ENCODE measurements around the gene HOXB1.
"Not testable (repeated sequence)": the region's sequence is repeated elsewhere in the genome, so short reads cannot be mapped to it uniquely, and the experiment has no call there.

The HOXB1 gene

DNA sequence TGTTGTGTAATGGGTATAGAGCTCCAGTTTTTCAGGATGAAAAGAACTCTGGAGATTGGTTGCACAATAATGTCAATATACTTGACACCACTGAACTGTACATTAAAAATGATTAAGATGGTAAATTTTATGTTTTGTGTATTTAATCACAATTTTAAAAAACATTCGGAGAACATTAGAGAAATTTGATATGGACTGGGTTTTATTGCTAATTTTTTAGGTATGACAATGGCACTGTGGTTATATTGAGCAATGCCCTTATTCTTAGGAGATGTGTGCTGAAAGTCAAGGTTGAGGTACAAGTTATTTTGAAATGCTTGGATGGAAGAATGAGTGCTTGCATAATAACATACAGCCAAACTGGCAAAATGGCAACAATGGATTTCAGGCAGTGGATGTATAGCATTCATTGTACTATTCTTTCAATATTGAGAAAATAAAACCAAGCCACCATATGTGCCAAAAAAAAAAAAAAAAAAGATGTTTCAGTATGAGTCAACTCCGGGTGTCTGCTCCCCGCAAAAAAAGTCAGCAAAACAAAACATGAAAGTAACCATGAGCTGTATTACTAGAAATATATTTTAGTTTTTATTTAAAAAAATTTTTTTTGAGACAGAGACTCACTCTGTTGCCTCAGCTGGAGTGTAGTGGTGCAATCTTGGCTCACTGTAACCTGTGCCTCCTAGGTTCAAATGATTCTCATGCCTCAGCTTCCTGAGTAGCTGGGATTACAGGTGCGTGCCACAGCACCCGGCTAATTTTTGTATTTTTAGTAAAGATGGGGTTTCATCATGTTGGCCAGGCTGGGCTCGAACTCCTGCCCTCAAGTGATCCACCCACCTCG lies 19.8 kb downstream of the HOXB1 start:
- H3K4me3 Mint-ChIP-seq: no peak overlapping the region
- no peaks in the 10 kb centered on the region for H3K9me3 Mint-ChIP-seq
- H3K27me3 Mint-ChIP-seq: peaks cover 10% of the 10 kb centered on the region
- peaks cover 48% of the 10 kb centered on the region for H3K4me1 Mint-ChIP-seq (ENCODE audit: low read depth)
- H3K36me3 Mint-ChIP-seq (ENCODE audit: low read depth): no peaks in the 10 kb centered on the region
- peak overlapping the region; percentile 23 for H3K27ac Mint-ChIP-seq

DNA sequence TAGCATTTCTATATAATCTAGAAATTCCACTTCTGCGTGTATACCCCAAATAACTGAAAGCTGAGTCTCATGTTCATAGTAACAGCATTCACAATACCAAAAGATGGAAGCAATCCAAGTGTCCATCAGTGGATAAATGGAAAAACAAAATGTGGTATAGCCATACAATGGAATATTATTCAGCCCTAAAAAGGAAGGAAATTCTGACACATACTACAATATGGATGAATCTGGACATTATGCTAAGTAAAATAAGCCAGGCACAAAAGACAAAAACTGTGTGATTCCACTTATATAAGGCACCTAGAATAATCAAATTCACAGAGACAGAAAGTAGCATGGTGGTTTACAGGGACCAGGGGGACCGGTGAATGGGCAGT lies 20.4 kb downstream of the HOXB1 start:
- peaks cover 10% of the 10 kb centered on the region for H3K27me3 Mint-ChIP-seq
- no peak overlapping the region for H3K4me3 Mint-ChIP-seq
- H3K36me3 Mint-ChIP-seq (ENCODE audit: low read depth): no peaks in the 10 kb centered on the region
- H3K27ac Mint-ChIP-seq: no peak overlapping the region
- H3K4me1 Mint-ChIP-seq (ENCODE audit: low read depth): peaks cover 54% of the 10 kb centered on the region
- H3K9me3 Mint-ChIP-seq: no peaks in the 10 kb centered on the region

DNA sequence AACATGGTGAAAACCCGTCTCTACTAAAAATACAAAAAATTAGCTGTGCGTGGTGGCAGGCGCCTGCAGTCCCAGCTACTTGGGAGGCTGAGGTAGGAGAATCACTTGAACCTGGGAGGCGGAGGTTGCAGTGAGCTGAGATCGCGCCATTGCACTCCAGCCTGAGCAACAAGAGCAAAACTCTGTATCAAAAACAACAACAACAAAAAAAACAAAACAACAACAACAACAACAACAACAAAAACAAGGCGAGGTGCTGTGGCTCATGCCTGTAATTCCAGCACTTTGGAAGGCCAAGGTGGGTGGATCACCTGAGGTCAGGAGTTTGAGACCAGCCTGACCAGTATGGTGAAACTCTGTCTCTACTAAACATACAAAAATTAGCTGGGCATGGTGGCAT lies 21.1 kb downstream of the HOXB1 start:
- H3K4me3 Mint-ChIP-seq; H3K9me3 Mint-ChIP-seq; H3K27ac Mint-ChIP-seq; H3K36me3 Mint-ChIP-seq (ENCODE audit: low read depth); H3K27me3 Mint-ChIP-seq: not testable (repeated sequence)
- peaks cover 58% of the 10 kb centered on the region for H3K4me1 Mint-ChIP-seq (ENCODE audit: low read depth)

DNA sequence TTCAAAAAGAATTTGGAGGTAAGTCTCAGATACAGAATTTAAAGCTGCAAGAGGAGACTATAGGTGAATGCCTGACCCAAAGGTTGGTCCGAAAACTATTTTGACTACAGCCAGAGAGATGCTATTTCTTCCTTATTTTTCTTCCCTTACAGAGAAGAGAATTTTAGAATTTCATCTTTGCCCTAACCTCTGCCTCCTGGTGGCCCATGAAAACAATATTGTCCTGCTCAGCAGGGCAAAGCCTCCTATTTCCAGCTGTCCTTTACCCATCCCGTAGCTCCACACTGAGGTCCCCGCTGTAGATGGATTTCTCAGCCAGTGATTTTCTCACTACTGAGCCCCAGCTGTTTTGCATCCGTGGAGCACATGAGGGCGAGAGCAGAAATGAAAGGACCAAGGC lies 24.6 kb downstream of the HOXB1 start:
- peaks cover 27% of the 10 kb centered on the region for H3K4me1 Mint-ChIP-seq (ENCODE audit: low read depth)
- no peaks in the 10 kb centered on the region for H3K9me3 Mint-ChIP-seq
- peak overlapping the region; percentile 3 for H3K4me3 Mint-ChIP-seq
- H3K27ac Mint-ChIP-seq: peak overlapping the region; percentile 61
- H3K36me3 Mint-ChIP-seq (ENCODE audit: low read depth): no peaks in the 10 kb centered on the region
- H3K27me3 Mint-ChIP-seq: peaks cover 19% of the 10 kb centered on the region

DNA sequence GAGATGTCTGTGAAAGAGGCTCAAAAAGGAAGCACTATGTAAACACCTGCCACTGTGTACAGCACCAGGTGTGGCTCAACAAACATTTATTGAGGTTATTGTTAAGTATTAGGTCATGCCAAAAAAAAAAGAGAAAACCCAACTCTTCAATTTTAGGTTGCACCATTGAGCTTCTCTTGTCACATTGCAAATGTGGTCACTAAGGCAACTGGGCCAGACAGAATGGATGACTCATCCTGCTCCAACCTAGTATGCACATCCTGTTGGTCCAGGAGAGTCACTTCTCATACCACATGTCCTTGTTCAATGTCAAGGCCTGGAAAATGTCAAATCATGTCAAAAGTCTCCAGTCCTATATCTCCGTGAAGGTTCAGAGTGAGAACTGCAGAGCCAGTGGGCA lies 25.0 kb downstream of the HOXB1 start:
- Mint-ChIP-seq H3K36me3 (ENCODE audit: low read depth) (no peaks in the 10 kb centered on the region), H3K9me3 (no peaks in the 10 kb centered on the region), H3K27ac (peak overlapping the region; percentile 61), H3K27me3 (peaks cover 19% of the 10 kb centered on the region), H3K4me3 (peak overlapping the region; percentile 3), H3K4me1 (ENCODE audit: low read depth) (peaks cover 22% of the 10 kb centered on the region)

DNA sequence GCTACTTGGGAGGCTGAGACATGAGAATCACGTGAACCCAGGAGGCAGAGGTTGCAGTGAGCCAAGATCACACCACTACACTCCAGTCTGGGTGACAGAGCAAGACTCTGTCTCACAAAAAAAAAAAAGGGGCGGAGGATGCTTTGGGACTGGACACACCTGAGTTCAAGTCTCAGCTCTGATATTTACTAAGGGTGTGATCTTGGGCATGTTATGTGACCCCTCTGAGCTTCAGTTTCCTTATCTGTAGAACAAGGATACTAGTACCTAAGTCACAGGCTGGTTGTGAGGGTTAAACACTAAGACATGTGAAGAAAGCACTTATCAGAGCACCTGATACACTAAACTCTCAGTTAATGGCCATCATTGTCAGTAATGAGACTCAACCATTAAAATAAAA lies 25.9 kb downstream of the HOXB1 start:
- Mint-ChIP-seq H3K9me3 (no peaks in the 10 kb centered on the region), H3K27me3 (peaks cover 25% of the 10 kb centered on the region), H3K4me1 (ENCODE audit: low read depth) (peaks cover 17% of the 10 kb centered on the region), H3K4me3 (no peak overlapping the region), H3K36me3 (ENCODE audit: low read depth) (no peaks in the 10 kb centered on the region), H3K27ac (no peak overlapping the region)

DNA sequence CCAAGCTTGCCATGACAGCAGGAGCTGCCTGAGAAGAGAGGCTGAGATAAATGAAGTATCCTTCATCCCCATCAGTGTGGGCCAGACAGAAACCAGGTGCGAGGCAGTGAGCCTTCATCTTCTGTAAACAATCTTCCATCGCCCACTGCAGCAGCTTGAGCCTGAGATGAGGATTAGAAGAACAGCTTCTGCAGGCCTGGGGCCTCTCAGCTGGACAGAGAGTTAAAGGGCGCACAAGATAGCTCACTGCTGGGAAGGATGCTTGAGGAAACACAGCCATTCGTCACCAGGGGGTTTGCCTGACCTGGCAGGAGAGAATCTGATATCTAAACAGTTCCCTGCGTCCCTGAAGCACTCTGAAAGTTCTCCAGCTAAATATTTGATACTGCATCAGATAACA lies 27.1 kb downstream of the HOXB1 start:
- H3K36me3 Mint-ChIP-seq (ENCODE audit: low read depth): no peaks in the 10 kb centered on the region
- peaks cover 17% of the 10 kb centered on the region for H3K4me1 Mint-ChIP-seq (ENCODE audit: low read depth)
- H3K27me3 Mint-ChIP-seq: peaks cover 25% of the 10 kb centered on the region
- no peaks in the 10 kb centered on the region for H3K9me3 Mint-ChIP-seq
- no peak overlapping the region for H3K27ac Mint-ChIP-seq
- no peak overlapping the region for H3K4me3 Mint-ChIP-seq

DNA sequence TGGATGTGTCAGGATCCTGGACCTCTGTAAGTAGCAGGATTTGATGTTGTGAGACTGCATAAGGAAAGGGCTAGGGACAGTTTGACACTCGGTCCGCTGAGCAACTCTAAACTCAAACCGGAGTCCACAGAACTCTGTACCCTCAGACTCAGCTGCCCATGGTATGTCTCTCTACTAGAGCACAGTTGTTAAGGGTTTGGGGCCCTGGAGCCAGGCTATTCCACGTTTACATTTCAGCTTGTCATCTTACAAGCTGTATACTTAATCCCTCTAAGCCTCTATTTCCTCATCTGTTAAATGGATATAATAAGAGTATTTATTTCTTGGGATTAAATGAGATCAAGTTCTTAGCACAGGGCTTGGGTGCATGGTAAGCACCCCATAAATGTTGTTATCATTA lies 27.9 kb downstream of the HOXB1 start:
- H3K4me1 Mint-ChIP-seq (ENCODE audit: low read depth): peaks cover 17% of the 10 kb centered on the region
- H3K27ac Mint-ChIP-seq: no peak overlapping the region
- H3K9me3 Mint-ChIP-seq: no peaks in the 10 kb centered on the region
- H3K36me3 Mint-ChIP-seq (ENCODE audit: low read depth): no peaks in the 10 kb centered on the region
- peaks cover 29% of the 10 kb centered on the region for H3K27me3 Mint-ChIP-seq
- no peak overlapping the region for H3K4me3 Mint-ChIP-seq

DNA sequence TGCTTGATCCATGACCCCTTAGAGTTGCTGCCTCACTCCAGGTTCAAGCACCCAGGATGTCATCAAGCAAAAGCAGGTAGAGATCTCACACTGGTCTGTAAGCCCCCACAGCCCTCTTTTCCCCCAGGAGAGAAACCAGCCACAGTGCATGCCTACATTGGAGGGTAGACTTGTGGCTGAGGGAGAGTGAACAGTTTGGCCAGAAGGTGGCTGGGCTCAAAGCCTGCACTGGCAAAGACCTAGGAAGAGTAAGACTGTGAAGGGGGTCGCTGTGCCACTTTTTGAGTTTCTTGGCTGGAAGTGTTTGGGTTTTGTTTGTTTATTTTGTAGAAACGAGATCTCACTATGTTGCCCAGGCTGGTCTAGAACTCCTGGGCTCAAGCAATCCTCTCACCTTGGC lies 28.5 kb downstream of the HOXB1 start:
- no peaks in the 10 kb centered on the region for H3K9me3 Mint-ChIP-seq
- no peaks in the 10 kb centered on the region for H3K36me3 Mint-ChIP-seq (ENCODE audit: low read depth)
- no peak overlapping the region for H3K4me3 Mint-ChIP-seq
- H3K27me3 Mint-ChIP-seq: peaks cover 35% of the 10 kb centered on the region
- no peak overlapping the region for H3K27ac Mint-ChIP-seq
- peaks cover 17% of the 10 kb centered on the region for H3K4me1 Mint-ChIP-seq (ENCODE audit: low read depth)

DNA sequence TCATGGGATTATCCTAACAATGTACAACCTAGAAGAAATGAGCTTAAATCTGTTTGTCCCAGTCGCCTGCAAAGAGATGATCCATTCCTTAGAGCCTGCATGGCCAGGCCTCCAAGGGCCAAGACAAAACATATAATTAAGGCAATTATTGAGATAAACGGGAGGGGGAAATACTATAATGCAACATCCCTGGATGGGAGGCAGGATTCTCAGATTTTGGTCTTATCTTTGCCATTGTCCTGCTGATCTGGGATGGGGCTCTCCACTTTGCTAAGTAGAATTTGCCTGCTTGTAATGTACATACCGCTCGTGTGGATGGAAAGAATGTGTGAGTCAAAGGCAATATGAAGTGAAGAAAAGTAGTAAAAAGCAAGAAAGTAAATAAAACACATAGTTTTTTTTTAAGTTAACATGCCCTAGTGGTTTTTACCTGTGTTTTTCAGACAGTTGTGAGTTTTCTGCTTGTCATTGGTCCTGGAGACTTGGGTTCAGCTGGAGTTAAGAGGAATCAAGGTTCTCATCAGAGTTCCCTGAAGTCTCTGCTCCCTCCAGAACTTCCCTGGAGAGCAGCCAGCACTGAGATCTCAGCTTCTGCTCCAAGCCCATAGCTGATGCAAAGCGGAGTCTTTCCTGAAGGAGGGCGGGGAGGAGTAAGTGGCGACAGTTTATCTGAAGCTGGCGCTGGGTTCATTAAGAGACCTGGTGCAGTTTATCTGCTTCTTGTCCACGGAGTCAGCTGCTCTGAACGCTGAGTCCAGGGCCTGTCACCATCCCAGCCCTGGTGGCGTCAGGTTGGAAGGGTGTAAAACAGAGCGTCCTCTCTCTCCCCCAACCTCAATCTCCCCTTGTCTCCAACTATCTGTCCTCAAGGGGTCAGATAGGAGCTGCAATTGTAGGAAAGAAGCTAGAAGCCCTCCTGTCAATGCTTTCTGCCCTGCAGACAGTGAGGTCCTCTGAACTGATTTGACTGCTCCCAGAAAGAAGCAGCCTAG lies 30.1 kb downstream of the HOXB1 start:
- Mint-ChIP-seq H3K27me3 (peaks cover 43% of the 10 kb centered on the region), H3K4me3 (no peak overlapping the region), H3K36me3 (ENCODE audit: low read depth) (no peaks in the 10 kb centered on the region), H3K4me1 (ENCODE audit: low read depth) (peaks cover 8% of the 10 kb centered on the region), H3K9me3 (no peaks in the 10 kb centered on the region), H3K27ac (no peak overlapping the region)

DNA sequence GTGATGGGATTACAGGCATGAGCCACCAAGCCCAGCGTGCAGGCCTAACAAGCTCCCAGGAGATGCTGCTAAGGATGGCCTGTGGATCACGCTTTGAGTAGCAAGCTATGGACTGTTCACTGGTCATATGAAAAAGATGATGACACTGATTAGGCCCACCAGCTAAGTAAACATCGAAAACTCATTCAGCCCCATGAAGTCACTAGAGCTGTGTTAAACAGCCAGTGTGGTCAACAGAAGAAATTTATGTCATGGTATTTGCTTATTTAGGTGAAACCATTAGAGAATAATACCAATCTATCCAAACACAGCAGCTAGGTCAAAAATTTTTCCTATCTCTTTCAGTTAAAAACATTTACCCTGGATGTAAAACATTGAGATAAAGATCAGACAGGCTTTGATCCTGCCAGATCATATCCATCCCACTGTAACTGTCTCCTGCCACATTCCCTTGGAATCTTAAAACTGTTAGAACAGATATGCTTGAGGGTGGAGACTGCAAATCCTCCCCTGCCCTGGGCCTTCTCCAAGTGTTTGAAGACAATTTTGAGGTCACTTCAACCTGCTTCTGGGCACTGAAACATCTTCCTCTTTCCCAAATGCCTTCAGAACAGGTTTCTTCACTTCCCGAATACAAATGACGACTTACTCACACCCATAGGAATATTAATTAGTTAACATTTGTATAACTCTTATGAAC lies 30.9 kb downstream of the HOXB1 start:
- peaks cover 40% of the 10 kb centered on the region for H3K27me3 Mint-ChIP-seq

DNA sequence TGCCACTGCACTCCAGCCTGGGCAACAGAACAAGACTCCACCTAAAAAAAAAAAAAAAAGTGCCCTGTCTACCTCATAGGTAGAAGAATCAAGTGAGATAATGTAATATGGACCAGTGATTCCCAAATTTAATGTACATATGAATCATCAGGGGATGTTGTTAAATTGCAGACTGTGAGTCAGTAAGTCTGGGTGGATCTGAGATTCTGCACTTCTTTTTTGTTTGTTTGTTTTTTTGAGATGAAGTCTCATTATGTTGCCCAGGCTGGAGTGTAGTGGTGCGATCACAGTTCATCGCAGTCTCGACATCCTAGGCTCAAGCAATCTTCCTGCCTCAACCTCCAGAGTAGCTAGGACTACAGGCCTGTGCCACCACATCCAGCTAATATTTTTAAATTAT lies 31.6 kb downstream of the HOXB1 start:
- H3K27me3 Mint-ChIP-seq: peaks cover 46% of the 10 kb centered on the region
- H3K4me1 Mint-ChIP-seq (ENCODE audit: low read depth): no peaks in the 10 kb centered on the region
- no peak overlapping the region for H3K4me3 Mint-ChIP-seq

More for the DNA sequence above, 30.9 kb downstream of the HOXB1 start:
- Mint-ChIP-seq H3K36me3 (ENCODE audit: low read depth) (no peaks in the 10 kb centered on the region), H3K27ac (no peak overlapping the region), H3K4me1 (ENCODE audit: low read depth) (no peaks in the 10 kb centered on the region), H3K9me3 (no peaks in the 10 kb centered on the region), H3K4me3 (no peak overlapping the region)

DNA sequence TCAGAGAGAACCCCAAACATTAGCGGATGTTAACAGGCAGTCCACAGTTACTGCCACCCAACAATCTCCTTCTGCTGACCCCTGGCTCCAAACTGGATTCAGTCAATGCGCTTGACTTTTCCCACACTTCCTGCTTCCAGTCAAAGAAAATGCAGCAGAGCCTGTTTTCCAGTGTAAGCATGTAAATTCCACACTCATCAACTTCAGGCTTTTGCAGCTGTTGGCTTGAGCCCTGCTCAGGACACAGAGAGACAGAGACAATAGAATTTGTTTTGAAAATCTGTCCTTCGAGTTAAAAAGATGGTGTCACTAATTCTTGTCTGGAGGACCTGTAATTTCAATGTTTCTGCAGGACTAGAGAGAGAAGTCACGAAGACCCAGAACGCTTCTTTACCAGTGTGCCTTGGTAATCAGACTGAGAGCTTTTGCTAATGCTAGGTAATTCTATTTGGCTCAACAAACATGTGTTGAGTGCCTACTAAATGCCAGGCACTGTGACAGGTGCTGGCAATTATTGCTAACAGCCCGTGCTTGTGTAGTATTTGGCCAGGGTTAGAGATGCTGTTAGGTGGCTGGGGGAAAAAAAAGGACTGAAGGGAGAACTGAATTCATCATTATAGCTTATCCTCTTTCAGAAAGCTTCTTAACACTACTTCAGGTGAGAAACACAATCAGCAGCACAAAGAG lies 32.5 kb downstream of the HOXB1 start:
- H3K27ac Mint-ChIP-seq: no peak overlapping the region
- H3K36me3 Mint-ChIP-seq (ENCODE audit: low read depth): no peaks in the 10 kb centered on the region
- no peak overlapping the region for H3K4me3 Mint-ChIP-seq
- peaks cover 51% of the 10 kb centered on the region for H3K27me3 Mint-ChIP-seq
- H3K9me3 Mint-ChIP-seq: no peaks in the 10 kb centered on the region
- H3K4me1 Mint-ChIP-seq (ENCODE audit: low read depth): no peaks in the 10 kb centered on the region

More for the DNA sequence above, 31.6 kb downstream of the HOXB1 start:
- Mint-ChIP-seq H3K9me3 (no peaks in the 10 kb centered on the region), H3K27ac (no peak overlapping the region), H3K36me3 (ENCODE audit: low read depth) (no peaks in the 10 kb centered on the region)

DNA sequence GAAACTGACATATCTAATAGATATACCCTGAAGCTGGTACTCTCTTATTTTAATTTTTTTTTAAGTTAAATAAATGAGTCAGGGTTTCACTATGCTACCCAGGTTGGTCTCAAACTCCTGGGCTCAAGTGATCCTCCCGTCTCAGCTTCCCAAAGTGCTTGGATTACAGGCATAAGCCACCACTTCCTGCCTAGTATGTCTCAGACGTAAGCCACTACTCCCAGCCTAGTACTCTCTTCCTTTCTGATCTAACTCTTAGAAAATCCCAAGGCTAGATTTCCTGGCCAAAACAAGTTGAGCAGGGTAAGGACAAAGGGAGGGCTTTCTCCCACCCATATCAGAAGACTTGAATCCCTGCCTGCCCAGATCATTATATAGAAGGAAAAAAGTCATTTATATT lies 33.7 kb downstream of the HOXB1 start:
- peaks cover 5% of the 10 kb centered on the region for H3K4me1 Mint-ChIP-seq (ENCODE audit: low read depth)
- H3K36me3 Mint-ChIP-seq (ENCODE audit: low read depth): no peaks in the 10 kb centered on the region
- H3K27ac Mint-ChIP-seq: no peak overlapping the region
- H3K27me3 Mint-ChIP-seq: peaks cover 47% of the 10 kb centered on the region
- H3K4me3 Mint-ChIP-seq: no peak overlapping the region
- no peaks in the 10 kb centered on the region for H3K9me3 Mint-ChIP-seq

Measured in stimulated activated naive CD8-positive, alpha-beta T cell treated with anti-CD3 and anti-CD28 coated beads, Interleukin-15, Interleukin-2, amounts not matched to agents 100 ng/mL and 50 ng/mL, for 24 hours (primary cell).